WTC11 (cell line): ENCODE measurements around the gene SCGB1C1. TPM values are rescaled to one million over a fixed set of nuclear protein-coding genes. Genes with fewer than 3 reads are reported as not detected.
A peak's percentile ranks its signal among the peaks of the same experiment; 100 is the strongest.

Experiments used
- CREB1 ChIP-seq: sonication (generic); formaldehyde crosslinking; IDR thresholded peaks from 2 replicates; pipeline ENCODE4 v1.8.0; 2023; ENCODE audit warnings: mild to moderate bottlenecking, missing genetic modification reagents
- CREM ChIP-seq: sonication (generic); formaldehyde crosslinking; IDR thresholded peaks from 2 replicates; pipeline ENCODE4 v1.8.1; 2022; ENCODE audit warnings: mild to moderate bottlenecking, missing genetic modification reagents, moderate library complexity
- E2F5 ChIP-seq: sonication (generic); formaldehyde crosslinking; IDR thresholded peaks from 2 replicates; pipeline ENCODE4 v1.8.1; 2022; ENCODE audit warnings: mild to moderate bottlenecking, moderate library complexity, missing genetic modification reagents
- FOXK1 ChIP-seq: sonication (generic); formaldehyde crosslinking; IDR thresholded peaks from 2 replicates; pipeline ENCODE4 v1.8.0; 2022; ENCODE audit warnings: mild to moderate bottlenecking, moderate library complexity, missing genetic modification reagents
- GABPB1 ChIP-seq: sonication (generic); formaldehyde crosslinking; IDR thresholded peaks from 2 replicates; pipeline ENCODE4 v1.8.1; 2023; ENCODE audit warnings: mild to moderate bottlenecking, missing genetic modification reagents
- IRF2 ChIP-seq: sonication (generic); formaldehyde crosslinking; IDR thresholded peaks from 2 replicates; pipeline ENCODE4 v1.8.0; 2022; ENCODE audit warnings: low read depth, missing genetic modification reagents, borderline replicate concordance
- JAZF1 ChIP-seq: fragments of 250-450 bp; sonication (Bioruptor Pico); IDR thresholded peaks from 2 replicates; pipeline ENCODE4 v1.9.0; 2021; ENCODE audit warnings: moderate library complexity, mild to moderate bottlenecking, inconsistent platforms
- MYBL2 ChIP-seq: sonication (generic); formaldehyde crosslinking; IDR thresholded peaks from 2 replicates; pipeline ENCODE4 v1.8.1; 2023; ENCODE audit warnings: mild to moderate bottlenecking, moderate library complexity, missing genetic modification reagents
- NFE2L1 ChIP-seq: sonication (generic); formaldehyde crosslinking; IDR thresholded peaks from 2 replicates; pipeline ENCODE4 v1.8.1; 2023; ENCODE audit warnings: missing genetic modification reagents
- OVOL2 ChIP-seq: fragments of 250-450 bp; sonication (Bioruptor Pico); IDR thresholded peaks from 2 replicates; pipeline ENCODE4 v1.9.0; 2021; ENCODE audit warnings: mild to moderate bottlenecking, borderline replicate concordance
- SP1 ChIP-seq: sonication (generic); formaldehyde crosslinking; conservative IDR thresholded peaks from 2 replicates; pipeline ENCODE4 v1.8.1; 2022; ENCODE audit warnings: missing genetic modification reagents
- TCF7 ChIP-seq: sonication (generic); formaldehyde crosslinking; IDR thresholded peaks from 2 replicates; pipeline ENCODE4 v1.8.0; 2022; ENCODE audit warnings: mild to moderate bottlenecking, low read depth, missing genetic modification reagents, moderate library complexity
- USF2 ChIP-seq: sonication (generic); formaldehyde crosslinking; IDR thresholded peaks from 2 replicates; pipeline ENCODE4 v1.8.1; 2023; ENCODE audit warnings: mild to moderate bottlenecking, missing genetic modification reagents, moderate library complexity
- ZNF121 ChIP-seq: sonication (generic); formaldehyde crosslinking; IDR thresholded peaks from 2 replicates; pipeline ENCODE4 v1.8.0; 2023; ENCODE audit warnings: missing genetic modification reagents
- ZNF219 ChIP-seq: sonication (generic); formaldehyde crosslinking; IDR thresholded peaks from 2 replicates; pipeline ENCODE4 v1.8.0; 2023; ENCODE audit warnings: missing genetic modification reagents, mild to moderate bottlenecking, borderline replicate concordance
- ZSCAN18 ChIP-seq: fragments of 250-450 bp; sonication (Bioruptor Pico); IDR thresholded peaks from 2 replicates; pipeline ENCODE4 v2.1.2; 2022; ENCODE audit warnings: mild to moderate bottlenecking, moderate library complexity
- total RNA-seq: library from RNA; stranded (reverse); gene quantifications from 3 replicates; pipeline ENCODE4 v1.2.3, GENCODE V29; 2021
- TF ChIP-seq, protein P1 (sequence below): sonication (generic); formaldehyde crosslinking; IDR thresholded peaks from 2 replicates; pipeline ENCODE4 v1.8.0; 2023; ENCODE audit warnings: missing genetic modification reagents, mild to moderate bottlenecking, borderline replicate concordance
- TF ChIP-seq, protein P2 (sequence below): sonication (generic); formaldehyde crosslinking; IDR thresholded peaks from 2 replicates; pipeline ENCODE4 v1.8.1; 2023; ENCODE audit warnings: mild to moderate bottlenecking, missing genetic modification reagents
- TF ChIP-seq, protein P3 (sequence below): fragments of 200-600 bp; IDR thresholded peaks from 2 replicates; pipeline ENCODE4 v1.8.0; 2022; ENCODE audit warnings: antibody characterized with exemption
- TF ChIP-seq, protein P4 (sequence below): sonication (generic); formaldehyde crosslinking; IDR thresholded peaks from 2 replicates; pipeline ENCODE4 v1.8.1; 2023; ENCODE audit warnings: mild to moderate bottlenecking, missing genetic modification reagents
- TF ChIP-seq, protein P5 (sequence below): sonication (generic); formaldehyde crosslinking; IDR thresholded peaks from 2 replicates; pipeline ENCODE4 v1.8.0; 2022; ENCODE audit warnings: mild to moderate bottlenecking, missing genetic modification reagents

Gene SCGB1C1
- total RNA-seq, 1 experiment from 2014 or later, result not detected

DNA sequence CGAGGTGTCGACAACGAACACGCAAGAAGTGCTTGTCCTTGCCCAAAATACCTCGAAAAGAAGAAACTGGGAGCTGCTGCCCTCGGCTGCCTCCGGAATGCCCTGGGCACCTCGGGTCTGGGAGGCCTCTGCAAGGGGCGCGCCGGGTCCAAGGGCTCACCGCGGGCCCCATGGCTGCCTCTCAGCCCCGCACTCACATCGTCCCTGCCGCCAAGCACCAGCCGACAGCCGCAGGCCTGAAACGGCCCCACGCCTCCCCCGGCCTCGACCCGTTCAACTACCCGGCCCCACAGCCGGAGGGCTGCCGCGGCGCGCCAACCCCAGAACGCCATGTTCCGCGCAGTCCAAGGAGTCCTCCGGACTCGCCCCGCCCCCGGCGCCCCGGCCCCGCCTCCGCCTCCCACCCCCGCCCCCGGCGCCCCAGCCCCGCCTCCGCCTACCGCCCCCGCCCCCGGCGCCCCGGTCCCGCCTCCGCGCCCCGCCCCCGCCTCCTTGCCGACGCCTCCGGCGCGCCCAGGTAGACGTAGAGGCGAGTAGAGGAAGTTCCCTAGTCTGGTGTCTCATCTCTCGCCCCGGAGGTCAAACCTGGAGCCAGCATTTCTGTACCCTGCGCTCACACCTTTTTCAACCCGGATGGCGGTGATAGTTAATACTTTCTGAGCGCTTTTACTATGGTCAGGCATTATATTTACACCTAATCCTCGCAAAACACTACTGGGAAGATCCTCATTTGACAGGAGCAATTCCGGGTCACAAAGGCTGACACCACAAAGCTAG is 43.3 kb downstream of the SCGB1C1 start, which contains the start of gene SIRT3 (continued):
- TF ChIP-seq, protein P1, sequence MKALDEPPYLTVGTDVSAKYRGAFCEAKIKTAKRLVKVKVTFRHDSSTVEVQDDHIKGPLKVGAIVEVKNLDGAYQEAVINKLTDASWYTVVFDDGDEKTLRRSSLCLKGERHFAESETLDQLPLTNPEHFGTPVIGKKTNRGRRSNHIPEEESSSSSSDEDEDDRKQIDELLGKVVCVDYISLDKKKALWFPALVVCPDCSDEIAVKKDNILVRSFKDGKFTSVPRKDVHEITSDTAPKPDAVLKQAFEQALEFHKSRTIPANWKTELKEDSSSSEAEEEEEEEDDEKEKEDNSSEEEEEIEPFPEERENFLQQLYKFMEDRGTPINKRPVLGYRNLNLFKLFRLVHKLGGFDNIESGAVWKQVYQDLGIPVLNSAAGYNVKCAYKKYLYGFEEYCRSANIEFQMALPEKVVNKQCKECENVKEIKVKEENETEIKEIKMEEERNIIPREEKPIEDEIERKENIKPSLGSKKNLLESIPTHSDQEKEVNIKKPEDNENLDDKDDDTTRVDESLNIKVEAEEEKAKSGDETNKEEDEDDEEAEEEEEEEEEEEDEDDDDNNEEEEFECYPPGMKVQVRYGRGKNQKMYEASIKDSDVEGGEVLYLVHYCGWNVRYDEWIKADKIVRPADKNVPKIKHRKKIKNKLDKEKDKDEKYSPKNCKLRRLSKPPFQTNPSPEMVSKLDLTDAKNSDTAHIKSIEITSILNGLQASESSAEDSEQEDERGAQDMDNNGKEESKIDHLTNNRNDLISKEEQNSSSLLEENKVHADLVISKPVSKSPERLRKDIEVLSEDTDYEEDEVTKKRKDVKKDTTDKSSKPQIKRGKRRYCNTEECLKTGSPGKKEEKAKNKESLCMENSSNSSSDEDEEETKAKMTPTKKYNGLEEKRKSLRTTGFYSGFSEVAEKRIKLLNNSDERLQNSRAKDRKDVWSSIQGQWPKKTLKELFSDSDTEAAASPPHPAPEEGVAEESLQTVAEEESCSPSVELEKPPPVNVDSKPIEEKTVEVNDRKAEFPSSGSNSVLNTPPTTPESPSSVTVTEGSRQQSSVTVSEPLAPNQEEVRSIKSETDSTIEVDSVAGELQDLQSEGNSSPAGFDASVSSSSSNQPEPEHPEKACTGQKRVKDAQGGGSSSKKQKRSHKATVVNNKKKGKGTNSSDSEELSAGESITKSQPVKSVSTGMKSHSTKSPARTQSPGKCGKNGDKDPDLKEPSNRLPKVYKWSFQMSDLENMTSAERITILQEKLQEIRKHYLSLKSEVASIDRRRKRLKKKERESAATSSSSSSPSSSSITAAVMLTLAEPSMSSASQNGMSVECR (CRISPR knock-in tag), result no peak
- TF ChIP-seq TCF7 (CRISPR knock-in tag) (peak; percentile 47; the same call in 1 of the 2 replicates), CREB1 (no peak), GABPB1 (CRISPR knock-in tag) (no peak), SP1 (CRISPR knock-in tag) (peak; percentile 58), MYBL2 (CRISPR knock-in tag) (peak; percentile 75; the same call in 1 of the 2 replicates), FOXK1 (CRISPR knock-in tag) (0 out of 2 replicates have a peak, but pooled peaks have one; percentile 39), IRF2 (no peak), ZNF121 (CRISPR knock-in tag) (no peak), USF2 (no peak), CREM (CRISPR knock-in tag) (no peak; the same call in none of the 2 replicates), NFE2L1 (CRISPR knock-in tag) (peak; percentile 49; the same call in 1 of the 2 replicates), ZSCAN18 (no peak), E2F5 (0 out of 2 replicates have a peak, but pooled peaks have one; percentile 12), OVOL2 (CRISPR knock-in tag) (no peak), ZNF219 (no peak), JAZF1 (CRISPR knock-in tag) (no peak)
- TF ChIP-seq, protein P2, sequence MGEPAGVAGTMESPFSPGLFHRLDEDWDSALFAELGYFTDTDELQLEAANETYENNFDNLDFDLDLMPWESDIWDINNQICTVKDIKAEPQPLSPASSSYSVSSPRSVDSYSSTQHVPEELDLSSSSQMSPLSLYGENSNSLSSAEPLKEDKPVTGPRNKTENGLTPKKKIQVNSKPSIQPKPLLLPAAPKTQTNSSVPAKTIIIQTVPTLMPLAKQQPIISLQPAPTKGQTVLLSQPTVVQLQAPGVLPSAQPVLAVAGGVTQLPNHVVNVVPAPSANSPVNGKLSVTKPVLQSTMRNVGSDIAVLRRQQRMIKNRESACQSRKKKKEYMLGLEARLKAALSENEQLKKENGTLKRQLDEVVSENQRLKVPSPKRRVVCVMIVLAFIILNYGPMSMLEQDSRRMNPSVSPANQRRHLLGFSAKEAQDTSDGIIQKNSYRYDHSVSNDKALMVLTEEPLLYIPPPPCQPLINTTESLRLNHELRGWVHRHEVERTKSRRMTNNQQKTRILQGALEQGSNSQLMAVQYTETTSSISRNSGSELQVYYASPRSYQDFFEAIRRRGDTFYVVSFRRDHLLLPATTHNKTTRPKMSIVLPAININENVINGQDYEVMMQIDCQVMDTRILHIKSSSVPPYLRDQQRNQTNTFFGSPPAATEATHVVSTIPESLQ (CRISPR knock-in tag), result no peak
- TF ChIP-seq, protein P3, sequence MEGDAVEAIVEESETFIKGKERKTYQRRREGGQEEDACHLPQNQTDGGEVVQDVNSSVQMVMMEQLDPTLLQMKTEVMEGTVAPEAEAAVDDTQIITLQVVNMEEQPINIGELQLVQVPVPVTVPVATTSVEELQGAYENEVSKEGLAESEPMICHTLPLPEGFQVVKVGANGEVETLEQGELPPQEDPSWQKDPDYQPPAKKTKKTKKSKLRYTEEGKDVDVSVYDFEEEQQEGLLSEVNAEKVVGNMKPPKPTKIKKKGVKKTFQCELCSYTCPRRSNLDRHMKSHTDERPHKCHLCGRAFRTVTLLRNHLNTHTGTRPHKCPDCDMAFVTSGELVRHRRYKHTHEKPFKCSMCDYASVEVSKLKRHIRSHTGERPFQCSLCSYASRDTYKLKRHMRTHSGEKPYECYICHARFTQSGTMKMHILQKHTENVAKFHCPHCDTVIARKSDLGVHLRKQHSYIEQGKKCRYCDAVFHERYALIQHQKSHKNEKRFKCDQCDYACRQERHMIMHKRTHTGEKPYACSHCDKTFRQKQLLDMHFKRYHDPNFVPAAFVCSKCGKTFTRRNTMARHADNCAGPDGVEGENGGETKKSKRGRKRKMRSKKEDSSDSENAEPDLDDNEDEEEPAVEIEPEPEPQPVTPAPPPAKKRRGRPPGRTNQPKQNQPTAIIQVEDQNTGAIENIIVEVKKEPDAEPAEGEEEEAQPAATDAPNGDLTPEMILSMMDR, result no peak
- TF ChIP-seq, protein P4, sequence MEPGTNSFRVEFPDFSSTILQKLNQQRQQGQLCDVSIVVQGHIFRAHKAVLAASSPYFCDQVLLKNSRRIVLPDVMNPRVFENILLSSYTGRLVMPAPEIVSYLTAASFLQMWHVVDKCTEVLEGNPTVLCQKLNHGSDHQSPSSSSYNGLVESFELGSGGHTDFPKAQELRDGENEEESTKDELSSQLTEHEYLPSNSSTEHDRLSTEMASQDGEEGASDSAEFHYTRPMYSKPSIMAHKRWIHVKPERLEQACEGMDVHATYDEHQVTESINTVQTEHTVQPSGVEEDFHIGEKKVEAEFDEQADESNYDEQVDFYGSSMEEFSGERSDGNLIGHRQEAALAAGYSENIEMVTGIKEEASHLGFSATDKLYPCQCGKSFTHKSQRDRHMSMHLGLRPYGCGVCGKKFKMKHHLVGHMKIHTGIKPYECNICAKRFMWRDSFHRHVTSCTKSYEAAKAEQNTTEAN (CRISPR knock-in tag), result 0 out of 2 replicates have a peak, but pooled peaks have one; percentile 28
- TF ChIP-seq, protein P5, sequence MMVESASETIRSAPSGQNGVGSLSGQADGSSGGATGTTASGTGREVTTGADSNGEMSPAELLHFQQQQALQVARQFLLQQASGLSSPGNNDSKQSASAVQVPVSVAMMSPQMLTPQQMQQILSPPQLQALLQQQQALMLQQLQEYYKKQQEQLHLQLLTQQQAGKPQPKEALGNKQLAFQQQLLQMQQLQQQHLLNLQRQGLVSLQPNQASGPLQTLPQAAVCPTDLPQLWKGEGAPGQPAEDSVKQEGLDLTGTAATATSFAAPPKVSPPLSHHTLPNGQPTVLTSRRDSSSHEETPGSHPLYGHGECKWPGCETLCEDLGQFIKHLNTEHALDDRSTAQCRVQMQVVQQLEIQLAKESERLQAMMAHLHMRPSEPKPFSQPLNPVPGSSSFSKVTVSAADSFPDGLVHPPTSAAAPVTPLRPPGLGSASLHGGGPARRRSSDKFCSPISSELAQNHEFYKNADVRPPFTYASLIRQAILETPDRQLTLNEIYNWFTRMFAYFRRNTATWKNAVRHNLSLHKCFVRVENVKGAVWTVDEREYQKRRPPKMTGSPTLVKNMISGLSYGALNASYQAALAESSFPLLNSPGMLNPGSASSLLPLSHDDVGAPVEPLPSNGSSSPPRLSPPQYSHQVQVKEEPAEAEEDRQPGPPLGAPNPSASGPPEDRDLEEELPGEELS (CRISPR knock-in tag), result no peak
